Activated CD4-positive, alpha-beta memory T cell treated with anti-CD3 and anti-CD28 coated beads for 36 hours (primary cell): ENCODE data around the gene AGL. TPM values are rescaled to one million over a fixed set of nuclear protein-coding genes. Genes with fewer than 3 reads are reported as not detected.
"Not testable (repeated sequence)": the region's sequence is repeated elsewhere in the genome, so short reads cannot be mapped to it uniquely, and the experiment has no call there.

Experiments used
- CTCF ChIA-PET: fragments of 350-600 bp; sonication (Branson Sonifier 250); formaldehyde crosslinking; loops from one replicate; lab custom pipeline; 2021; ENCODE audit warnings: antibody characterized with exemption, inconsistent platforms; lab: Charles Lee
- POLR2A ChIA-PET: fragments of 350-600 bp; sonication (Branson Sonifier 250); formaldehyde crosslinking; loops from one replicate; lab custom pipeline; 2021; ENCODE audit warnings: antibody characterized with exemption; lab: Charles Lee
- DNase-seq: peaks from one replicate; pipeline ENCODE4 v3.0.0-alpha.2; 2020
- H3K27ac Mint-ChIP-seq: one replicate; pipeline ENCODE4 v1.8.0; 2021; ENCODE audit warnings: mixed read lengths
- H3K27me3 Mint-ChIP-seq: one replicate; pipeline ENCODE4 v1.8.0; 2021; ENCODE audit warnings: mixed read lengths
- H3K36me3 Mint-ChIP-seq: one replicate; pipeline ENCODE4 v1.8.0; 2021; ENCODE audit warnings: mixed read lengths
- H3K4me1 Mint-ChIP-seq: one replicate; pipeline ENCODE4 v1.8.0; 2021; ENCODE audit warnings: low read depth, mixed read lengths
- H3K4me3 Mint-ChIP-seq: one replicate; pipeline ENCODE4 v1.8.0; 2021; ENCODE audit warnings: mild to moderate bottlenecking, mixed read lengths
- H3K9me3 Mint-ChIP-seq: one replicate; pipeline ENCODE4 v1.8.0; 2021; ENCODE audit warnings: mixed read lengths
- intact Hi-C: fragments of 100-400 bp; cut with micrococcal nuclease; formaldehyde crosslinking; loops from one replicate; pipeline ENCODE4 v1.15.1; 2023
- total RNA-seq, 2 experiments: library from RNA; stranded (reverse); gene quantifications; one replicate each; pipeline ENCODE4 v1.2.3, GENCODE V29; 2021

The AGL gene
- total RNA-seq, 2 experiments from 2014 or later = 19.0 to 19.7 TPM

- Mint-ChIP-seq H3K4me1 (no peaks in the 10 kb centered on the region), H3K9me3 (no peaks in the 10 kb centered on the region), H3K4me3 (no peak overlapping the region), H3K27me3 (no peaks in the 10 kb centered on the region), H3K27ac (no peak overlapping the region), H3K36me3 (peaks cover 24% of the 10 kb centered on the region)
- intact Hi-C loops = no loop called here
- DNase-seq = no peak
- POLR2A ChIA-PET = no interaction called here
- CTCF ChIA-PET = no interaction called here
These were observed 37.7 kb downstream of the AGL start for GRCh38 chr1:99887890-99888289.

GRCh38 chr1:99891997-99892396 is 41.8 kb downstream of the AGL start:
- POLR2A ChIA-PET = no interaction called here
- Mint-ChIP-seq H3K36me3 (peaks cover 18% of the 10 kb centered on the region), H3K9me3 (no peaks in the 10 kb centered on the region), H3K4me3 (no peak overlapping the region), H3K27me3 (no peaks in the 10 kb centered on the region), H3K4me1 (no peaks in the 10 kb centered on the region), H3K27ac (no peak overlapping the region)
- DNase-seq = no peak
- CTCF ChIA-PET = no interaction called here
- intact Hi-C loops = no loop called here

GRCh38 chr1:99903278-99903677 is 53.1 kb downstream of the AGL start:
- intact Hi-C loops, DNase-seq, H3K27ac Mint-ChIP-seq, POLR2A ChIA-PET, H3K27me3 Mint-ChIP-seq, H3K4me3 Mint-ChIP-seq, H3K4me1 Mint-ChIP-seq: not testable (repeated sequence)
- Mint-ChIP-seq H3K36me3 (peaks cover 50% of the 10 kb centered on the region), H3K9me3 (peaks cover 17% of the 10 kb centered on the region)
- CTCF ChIA-PET = interaction anchor here (1.0 kb wide), 1 partner anchor 12 kb away, joined by 3 read pairs; no protein-coding TSS in a partner anchor

- DNase-seq = no peak
- Mint-ChIP-seq H3K9me3 (peaks cover 17% of the 10 kb centered on the region), H3K4me1 (no peaks in the 10 kb centered on the region), H3K36me3 (peaks cover 47% of the 10 kb centered on the region), H3K27me3 (no peaks in the 10 kb centered on the region), H3K27ac (no peak overlapping the region), H3K4me3 (no peak overlapping the region)
- CTCF ChIA-PET = no interaction called here
- intact Hi-C loops = no loop called here
- POLR2A ChIA-PET = no interaction called here
These were observed 56.4 kb downstream of the AGL start for GRCh38 chr1:99906535-99906934.

GRCh38 chr1:99917214-99917613 is 67.1 kb downstream of the AGL start:
- ChIA-PET CTCF (interaction anchor here (0.6 kb wide), 1 partner anchor 316 kb away, joined by 3 read pairs; no protein-coding TSS in a partner anchor), POLR2A (no interaction called here)
- intact Hi-C loops = no loop called here
- Mint-ChIP-seq H3K27me3 (no peaks in the 10 kb centered on the region), H3K4me1 (no peaks in the 10 kb centered on the region), H3K36me3 (peaks cover 15% of the 10 kb centered on the region), H3K9me3 (no peaks in the 10 kb centered on the region), H3K4me3 (no peak overlapping the region), H3K27ac (no peak overlapping the region)
- no peak for DNase-seq

GRCh38 chr1:99919220-99919619 is 69.1 kb downstream of the AGL start:
- no peak for DNase-seq
- Mint-ChIP-seq H3K4me1 (no peaks in the 10 kb centered on the region), H3K4me3 (no peak overlapping the region), H3K27ac (no peak overlapping the region), H3K36me3 (peaks cover 18% of the 10 kb centered on the region), H3K27me3 (no peaks in the 10 kb centered on the region), H3K9me3 (no peaks in the 10 kb centered on the region)
- intact Hi-C loops = no loop called here
- ChIA-PET POLR2A (no interaction called here), CTCF (no interaction called here)

GRCh38 chr1:99934801-99935200 is 84.6 kb downstream of the AGL start:
- no peaks in the 10 kb centered on the region for H3K36me3 Mint-ChIP-seq
- H3K27me3 Mint-ChIP-seq = peaks cover 7% of the 10 kb centered on the region
- ChIA-PET CTCF (no interaction called here), POLR2A (no interaction called here)
- H3K4me1 Mint-ChIP-seq = no peaks in the 10 kb centered on the region
- H3K4me3 Mint-ChIP-seq = no peak overlapping the region
- no peak for DNase-seq
- no peak overlapping the region for H3K27ac Mint-ChIP-seq
- intact Hi-C loops = no loop called here
- H3K9me3 Mint-ChIP-seq = no peaks in the 10 kb centered on the region

- CTCF ChIA-PET = no interaction called here
- H3K4me1 Mint-ChIP-seq = no peaks in the 10 kb centered on the region
- POLR2A ChIA-PET = no interaction called here
- peaks cover 7% of the 10 kb centered on the region for H3K27me3 Mint-ChIP-seq
- no peak overlapping the region for H3K27ac Mint-ChIP-seq
- intact Hi-C loops = no loop called here
- no peaks in the 10 kb centered on the region for H3K9me3 Mint-ChIP-seq
- H3K36me3 Mint-ChIP-seq = no peaks in the 10 kb centered on the region
- DNase-seq = no peak
- no peak overlapping the region for H3K4me3 Mint-ChIP-seq
These were observed 85.4 kb downstream of the AGL start for GRCh38 chr1:99935534-99935933.

GRCh38 chr1:99936071-99936470 is 85.9 kb downstream of the AGL start:
- POLR2A ChIA-PET = interaction anchor here (0.7 kb wide), 1 partner anchor 62 kb away, joined by 3 read pairs; no protein-coding TSS in a partner anchor
- Mint-ChIP-seq H3K4me3 (no peak overlapping the region), H3K27ac (no peak overlapping the region), H3K4me1 (no peaks in the 10 kb centered on the region), H3K36me3 (no peaks in the 10 kb centered on the region), H3K9me3 (no peaks in the 10 kb centered on the region), H3K27me3 (peaks cover 7% of the 10 kb centered on the region)
- CTCF ChIA-PET = no interaction called here
- intact Hi-C loops = no loop called here
- DNase-seq = no peak

GRCh38 chr1:99942723-99943122 is 92.6 kb downstream of the AGL start:
- no peaks in the 10 kb centered on the region for H3K27me3 Mint-ChIP-seq
- intact Hi-C loops = no loop called here

GRCh38 chr1:99943223-99943794 is 93.1 kb downstream of the AGL start:
- CTCF ChIA-PET = no interaction called here
- DNase-seq = no peak
- Mint-ChIP-seq H3K27me3 (no peaks in the 10 kb centered on the region), H3K36me3 (no peaks in the 10 kb centered on the region), H3K4me3 (no peak overlapping the region), H3K27ac (no peak overlapping the region), H3K4me1 (no peaks in the 10 kb centered on the region), H3K9me3 (no peaks in the 10 kb centered on the region)
- intact Hi-C loops = no loop called here
- POLR2A ChIA-PET = no interaction called here

More at GRCh38 chr1:99942723-99943122, 92.6 kb downstream of the AGL start:
- H3K4me3 Mint-ChIP-seq = no peak overlapping the region
- H3K4me1 Mint-ChIP-seq = no peaks in the 10 kb centered on the region
- H3K36me3 Mint-ChIP-seq = no peaks in the 10 kb centered on the region
- no peak for DNase-seq
- no peaks in the 10 kb centered on the region for H3K9me3 Mint-ChIP-seq
- H3K27ac Mint-ChIP-seq = no peak overlapping the region
- POLR2A ChIA-PET = no interaction called here
- CTCF ChIA-PET = no interaction called here

GRCh38 chr1:99944192-99944591 is 94.0 kb downstream of the AGL start:
- H3K27me3 Mint-ChIP-seq = no peaks in the 10 kb centered on the region
- intact Hi-C loops = no loop called here
- no peaks in the 10 kb centered on the region for H3K36me3 Mint-ChIP-seq
- H3K4me3 Mint-ChIP-seq = no peak overlapping the region
- no peaks in the 10 kb centered on the region for H3K4me1 Mint-ChIP-seq
- POLR2A ChIA-PET = no interaction called here
- no peak for DNase-seq
- CTCF ChIA-PET = no interaction called here
- no peaks in the 10 kb centered on the region for H3K9me3 Mint-ChIP-seq
- no peak overlapping the region for H3K27ac Mint-ChIP-seq

GRCh38 chr1:99945174-99945573 is 95.0 kb downstream of the AGL start:
- Mint-ChIP-seq H3K4me3 (no peak overlapping the region), H3K27me3 (no peaks in the 10 kb centered on the region), H3K9me3 (no peaks in the 10 kb centered on the region), H3K4me1 (no peaks in the 10 kb centered on the region), H3K27ac (no peak overlapping the region), H3K36me3 (no peaks in the 10 kb centered on the region)
- CTCF ChIA-PET = no interaction called here
- no peak for DNase-seq
- intact Hi-C loops = no loop called here
- POLR2A ChIA-PET = no interaction called here
